ENCODE results near the gene FUT2.
"Not testable (repeated sequence)": the region's sequence is repeated elsewhere in the genome, so short reads cannot be mapped to it uniquely, and the experiment has no call there.

Gene FUT2

DNA sequence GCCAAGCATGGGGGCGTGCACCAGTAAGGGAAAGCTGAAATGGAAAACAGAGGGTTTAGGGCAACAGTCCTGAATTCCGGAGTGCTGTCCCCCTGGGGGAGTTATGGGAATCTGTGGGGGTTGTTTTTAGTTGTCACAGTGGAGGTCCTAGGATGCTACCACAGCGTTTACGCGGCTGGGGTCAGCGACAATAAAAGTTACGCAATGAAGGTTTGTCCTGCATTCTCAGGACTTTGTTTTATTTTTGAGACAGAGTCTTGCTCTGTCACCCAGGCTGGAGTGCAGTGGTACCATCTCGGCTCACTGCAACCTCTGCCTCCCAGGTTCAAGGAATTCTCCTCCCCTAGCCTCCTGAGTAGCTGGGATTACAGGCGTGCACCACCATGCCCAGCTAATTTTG, 2.1 kb upstream of the FUT2 start:
- H2AFZ ChIP-seq (ENCODE audit: low read depth, low read length); H3K4me1 ChIP-seq (ENCODE audit: insufficient read depth, low read length); H3K9me3 ChIP-seq (ENCODE audit: low read length); H3K4me3 ChIP-seq (ENCODE audit: low read length); H3K36me3 ChIP-seq (ENCODE audit: insufficient read depth, low read length): not testable (repeated sequence)
- H3K27me3 ChIP-seq (ENCODE audit: insufficient read depth, low read length): peaks cover 23% of the 10 kb centered on the region

DNA sequence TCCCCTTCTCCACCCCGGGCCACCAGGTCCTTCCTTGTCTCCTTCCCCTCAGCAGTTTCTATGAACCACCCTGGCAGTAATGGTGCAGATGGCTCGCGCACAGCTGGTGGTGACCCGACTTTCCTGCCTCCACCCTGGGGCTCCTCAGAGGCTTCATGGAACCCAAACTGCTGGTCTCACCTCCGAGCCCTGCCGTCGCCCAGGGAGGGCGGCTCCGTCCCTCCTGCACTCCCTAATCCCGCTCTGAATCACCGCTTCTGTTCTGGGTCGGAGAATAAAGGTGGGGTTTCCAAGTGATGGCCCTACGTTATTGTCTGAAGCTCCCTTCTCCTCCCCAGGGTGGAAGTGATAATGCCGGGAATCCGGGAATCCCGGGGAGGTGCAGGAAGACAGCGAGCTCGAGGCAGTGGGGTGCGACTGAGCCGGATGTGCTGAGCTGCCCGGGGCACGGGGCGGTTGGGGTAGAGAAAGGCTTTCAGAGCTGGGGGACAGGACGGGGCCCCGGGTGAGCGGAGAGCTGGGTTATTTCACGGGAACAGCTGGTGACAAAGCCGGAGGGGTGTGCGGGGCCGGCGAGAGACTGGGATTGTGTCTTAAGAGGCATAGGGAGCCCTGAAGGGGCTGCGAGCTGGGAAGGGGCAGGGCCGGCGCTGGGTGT, 711 bp downstream of the FUT2 start:
- no peaks in the 10 kb centered on the region for H3K4me1 ChIP-seq (ENCODE audit: insufficient read depth, low read length)
- H2AFZ ChIP-seq (ENCODE audit: low read depth, low read length): no peak overlapping the region
- H3K4me3 ChIP-seq (ENCODE audit: low read length): no peak overlapping the region
- peaks cover 23% of the 10 kb centered on the region for H3K27me3 ChIP-seq (ENCODE audit: insufficient read depth, low read length)
- H3K36me3 ChIP-seq (ENCODE audit: insufficient read depth, low read length): no peaks in the 10 kb centered on the region
- no peaks in the 10 kb centered on the region for H3K9me3 ChIP-seq (ENCODE audit: low read length)

DNA sequence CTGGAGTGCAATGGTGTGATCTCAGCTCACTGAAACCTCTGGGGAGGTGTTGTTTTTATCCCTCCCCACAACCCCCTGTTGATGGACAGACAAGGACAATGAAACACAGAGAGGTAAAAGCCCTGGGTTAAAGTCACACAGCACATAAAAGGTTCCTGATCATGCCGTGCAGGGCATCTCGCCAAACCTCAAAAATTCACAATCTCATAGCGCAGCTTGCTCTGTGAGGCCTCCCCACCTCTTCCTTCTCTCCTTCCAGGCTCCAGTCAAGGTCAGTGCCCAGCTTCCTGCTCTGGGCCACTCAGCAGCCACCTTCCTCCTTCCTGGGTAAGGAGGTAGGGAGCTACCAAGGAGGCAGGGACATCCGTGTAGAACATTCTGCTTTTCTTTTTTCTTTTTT, 2.3 kb downstream of the FUT2 start:
- H3K27me3 ChIP-seq (ENCODE audit: insufficient read depth, low read length): peaks cover 23% of the 10 kb centered on the region
- peaks cover 3% of the 10 kb centered on the region for H3K9me3 ChIP-seq (ENCODE audit: low read length)
- no peaks in the 10 kb centered on the region for H3K4me1 ChIP-seq (ENCODE audit: insufficient read depth, low read length)
- H2AFZ ChIP-seq (ENCODE audit: low read depth, low read length): no peak overlapping the region
- no peak overlapping the region for H3K4me3 ChIP-seq (ENCODE audit: low read length)
- no peaks in the 10 kb centered on the region for H3K36me3 ChIP-seq (ENCODE audit: insufficient read depth, low read length)

DNA sequence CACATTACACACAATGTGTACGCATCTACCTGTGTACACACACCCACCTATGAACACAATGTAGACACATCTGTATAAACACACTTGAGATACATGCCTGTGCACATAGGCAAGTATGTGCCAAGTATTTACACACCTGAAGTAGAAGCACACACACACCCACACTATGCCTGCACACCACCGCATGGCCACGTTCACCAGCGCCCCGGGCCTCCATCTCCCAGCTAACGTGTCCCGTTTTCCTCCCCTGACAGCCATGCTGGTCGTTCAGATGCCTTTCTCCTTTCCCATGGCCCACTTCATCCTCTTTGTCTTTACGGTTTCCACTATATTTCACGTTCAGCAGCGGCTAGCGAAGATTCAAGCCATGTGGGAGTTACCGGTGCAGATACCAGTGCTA, 6.9 kb downstream of the FUT2 start:
- Histone ChIP-seq H3K4me3 (ENCODE audit: low read length) (no peak overlapping the region), H3K27me3 (ENCODE audit: insufficient read depth, low read length) (no peaks in the 10 kb centered on the region), H2AFZ (ENCODE audit: low read depth, low read length) (no peak overlapping the region), H3K36me3 (ENCODE audit: insufficient read depth, low read length) (no peaks in the 10 kb centered on the region), H3K4me1 (ENCODE audit: insufficient read depth, low read length) (no peaks in the 10 kb centered on the region), H3K9me3 (ENCODE audit: low read length) (peaks cover 8% of the 10 kb centered on the region)

DNA sequence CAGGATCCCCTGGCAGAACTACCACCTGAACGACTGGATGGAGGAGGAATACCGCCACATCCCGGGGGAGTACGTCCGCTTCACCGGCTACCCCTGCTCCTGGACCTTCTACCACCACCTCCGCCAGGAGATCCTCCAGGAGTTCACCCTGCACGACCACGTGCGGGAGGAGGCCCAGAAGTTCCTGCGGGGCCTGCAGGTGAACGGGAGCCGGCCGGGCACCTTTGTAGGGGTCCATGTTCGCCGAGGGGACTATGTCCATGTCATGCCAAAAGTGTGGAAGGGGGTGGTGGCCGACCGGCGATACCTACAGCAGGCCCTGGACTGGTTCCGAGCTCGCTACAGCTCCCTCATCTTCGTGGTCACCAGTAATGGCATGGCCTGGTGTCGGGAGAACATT, 7.5 kb downstream of the FUT2 start:
- Histone ChIP-seq H3K27me3 (ENCODE audit: insufficient read depth, low read length) (no peaks in the 10 kb centered on the region), H3K36me3 (ENCODE audit: insufficient read depth, low read length) (no peaks in the 10 kb centered on the region), H3K4me3 (ENCODE audit: low read length) (no peak overlapping the region), H3K9me3 (ENCODE audit: low read length) (peaks cover 8% of the 10 kb centered on the region), H3K4me1 (ENCODE audit: insufficient read depth, low read length) (no peaks in the 10 kb centered on the region), H2AFZ (ENCODE audit: low read depth, low read length) (no peak overlapping the region)

DNA sequence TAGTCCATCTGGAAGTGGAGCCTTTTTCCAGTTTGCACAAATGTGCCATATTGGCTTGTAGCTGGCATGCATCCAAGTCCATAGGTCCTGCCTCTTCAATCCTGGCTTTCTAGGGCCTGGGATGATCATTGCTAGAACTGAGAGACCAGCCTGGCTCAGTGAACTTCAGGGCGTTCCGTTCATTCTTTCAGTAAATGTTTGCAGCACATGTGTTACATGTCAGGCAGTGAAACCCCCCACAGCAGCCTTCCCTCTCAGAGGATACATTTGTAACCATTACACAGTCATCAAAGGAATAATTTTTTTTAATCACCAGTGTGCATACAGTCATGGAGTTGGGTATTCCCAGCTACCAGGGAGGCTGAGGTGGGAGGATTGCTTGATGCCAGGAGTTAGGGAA, 9.7 kb downstream of the FUT2 start:
- Histone ChIP-seq H3K4me1 (ENCODE audit: insufficient read depth, low read length) (no peaks in the 10 kb centered on the region), H3K36me3 (ENCODE audit: insufficient read depth, low read length) (no peaks in the 10 kb centered on the region), H3K27me3 (ENCODE audit: insufficient read depth, low read length) (no peaks in the 10 kb centered on the region), H3K4me3 (ENCODE audit: low read length) (no peak overlapping the region), H3K9me3 (ENCODE audit: low read length) (peaks cover 8% of the 10 kb centered on the region), H2AFZ (ENCODE audit: low read depth, low read length) (no peak overlapping the region)

DNA sequence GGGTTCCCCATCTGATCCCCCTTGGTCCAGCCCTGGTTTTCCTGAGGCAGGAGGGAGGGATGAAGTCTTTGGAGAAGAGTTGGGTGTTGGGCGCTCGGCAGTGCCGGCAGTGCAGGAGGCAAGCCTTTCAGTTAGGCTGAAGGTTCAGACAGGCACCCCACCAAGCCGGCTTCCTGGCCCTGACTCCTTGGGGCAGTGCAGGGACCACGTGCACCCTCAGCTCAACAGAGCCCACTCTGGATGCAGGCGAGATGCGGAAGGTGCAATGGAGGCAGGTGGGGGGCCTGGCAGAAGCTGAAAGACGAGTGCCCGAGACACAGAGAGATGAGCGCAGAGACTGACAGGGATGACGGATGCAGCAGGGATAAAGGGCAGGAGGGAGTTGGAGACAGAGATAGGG, 12.7 kb downstream of the FUT2 start:
- no peak overlapping the region for H2AFZ ChIP-seq (ENCODE audit: low read depth, low read length)
- H3K27me3 ChIP-seq (ENCODE audit: insufficient read depth, low read length): no peaks in the 10 kb centered on the region
- no peaks in the 10 kb centered on the region for H3K36me3 ChIP-seq (ENCODE audit: insufficient read depth, low read length)
- peaks cover 6% of the 10 kb centered on the region for H3K4me1 ChIP-seq (ENCODE audit: insufficient read depth, low read length)
- peaks cover 3% of the 10 kb centered on the region for H3K9me3 ChIP-seq (ENCODE audit: low read length)
- no peak overlapping the region for H3K4me3 ChIP-seq (ENCODE audit: low read length)

DNA sequence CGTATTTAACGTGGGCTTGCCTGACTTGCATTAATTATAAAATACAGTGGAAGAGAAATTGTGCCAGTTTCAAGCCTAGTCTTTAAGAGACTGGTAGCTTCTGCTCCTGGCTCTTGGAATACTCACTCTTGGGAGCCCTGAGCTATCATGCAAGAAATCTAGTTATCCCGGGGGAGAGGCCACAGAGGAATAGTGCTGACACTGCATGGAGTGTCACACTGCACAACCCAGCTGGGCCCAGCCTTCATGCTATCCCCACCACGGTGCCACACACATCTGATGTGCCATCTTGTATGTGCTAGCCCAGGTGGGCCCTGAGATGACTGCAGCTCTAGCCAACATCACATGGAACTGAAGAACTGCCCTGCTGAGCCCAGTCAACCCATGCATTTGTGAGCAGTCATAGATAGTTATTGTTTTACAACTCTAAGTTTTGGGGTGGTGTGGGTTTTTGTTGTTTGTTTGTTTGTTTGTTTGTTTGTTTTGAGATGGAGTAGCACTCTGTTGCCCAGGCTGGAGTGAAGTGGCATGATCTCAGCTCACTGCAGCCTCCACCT, 15.4 kb downstream of the FUT2 start:
- Histone ChIP-seq H3K4me3 (ENCODE audit: low read length) (no peak overlapping the region), H3K9me3 (ENCODE audit: low read length) (no peaks in the 10 kb centered on the region), H3K4me1 (ENCODE audit: insufficient read depth, low read length) (peaks cover 11% of the 10 kb centered on the region), H2AFZ (ENCODE audit: low read depth, low read length) (no peak overlapping the region), H3K27me3 (ENCODE audit: insufficient read depth, low read length) (no peaks in the 10 kb centered on the region), H3K36me3 (ENCODE audit: insufficient read depth, low read length) (no peaks in the 10 kb centered on the region)

DNA sequence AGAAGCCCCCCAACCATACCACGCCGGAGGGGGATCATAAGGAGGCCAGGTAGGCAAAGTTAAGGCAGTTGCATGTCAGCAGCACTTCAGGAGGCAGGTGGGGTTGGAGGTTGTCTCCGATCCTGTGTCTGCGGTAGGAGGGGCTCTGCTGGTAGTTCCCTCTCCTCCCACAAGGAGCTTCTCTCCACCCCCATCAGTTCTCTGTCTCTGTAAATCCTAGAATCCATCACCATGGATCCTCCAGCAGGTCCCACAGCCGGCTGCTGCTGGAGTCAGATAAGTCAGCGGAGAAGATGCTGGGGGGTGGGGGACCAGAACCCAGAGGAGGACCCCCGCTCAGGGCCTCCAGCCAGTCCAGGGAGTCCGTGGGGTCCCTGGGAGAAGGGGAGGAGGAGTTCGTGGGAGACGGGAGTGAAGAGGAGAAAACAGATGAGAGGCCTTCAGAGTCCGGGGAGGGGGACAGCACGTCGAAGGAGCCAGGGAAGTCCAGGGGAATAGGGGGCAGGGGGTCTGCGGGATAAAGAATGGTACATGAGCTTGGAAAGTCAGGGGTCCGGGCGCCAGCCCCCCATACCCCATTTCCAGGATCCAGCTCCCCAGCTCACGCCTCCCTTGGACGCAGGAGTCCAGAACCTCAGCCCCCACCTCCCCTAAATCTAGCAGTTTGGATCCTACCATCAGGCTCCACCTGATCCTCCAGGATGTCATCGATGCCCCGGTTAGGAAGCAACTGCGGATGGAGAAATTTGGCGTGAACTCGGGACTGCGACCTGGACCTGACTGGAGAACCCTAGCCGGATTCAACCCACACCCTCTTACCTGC, 17.5 kb downstream of the FUT2 start:
- peak overlapping the region; percentile 70 for H2AFZ ChIP-seq (ENCODE audit: low read depth, low read length)
- H3K4me3 ChIP-seq (ENCODE audit: low read length): peak overlapping the region; percentile 63

DNA sequence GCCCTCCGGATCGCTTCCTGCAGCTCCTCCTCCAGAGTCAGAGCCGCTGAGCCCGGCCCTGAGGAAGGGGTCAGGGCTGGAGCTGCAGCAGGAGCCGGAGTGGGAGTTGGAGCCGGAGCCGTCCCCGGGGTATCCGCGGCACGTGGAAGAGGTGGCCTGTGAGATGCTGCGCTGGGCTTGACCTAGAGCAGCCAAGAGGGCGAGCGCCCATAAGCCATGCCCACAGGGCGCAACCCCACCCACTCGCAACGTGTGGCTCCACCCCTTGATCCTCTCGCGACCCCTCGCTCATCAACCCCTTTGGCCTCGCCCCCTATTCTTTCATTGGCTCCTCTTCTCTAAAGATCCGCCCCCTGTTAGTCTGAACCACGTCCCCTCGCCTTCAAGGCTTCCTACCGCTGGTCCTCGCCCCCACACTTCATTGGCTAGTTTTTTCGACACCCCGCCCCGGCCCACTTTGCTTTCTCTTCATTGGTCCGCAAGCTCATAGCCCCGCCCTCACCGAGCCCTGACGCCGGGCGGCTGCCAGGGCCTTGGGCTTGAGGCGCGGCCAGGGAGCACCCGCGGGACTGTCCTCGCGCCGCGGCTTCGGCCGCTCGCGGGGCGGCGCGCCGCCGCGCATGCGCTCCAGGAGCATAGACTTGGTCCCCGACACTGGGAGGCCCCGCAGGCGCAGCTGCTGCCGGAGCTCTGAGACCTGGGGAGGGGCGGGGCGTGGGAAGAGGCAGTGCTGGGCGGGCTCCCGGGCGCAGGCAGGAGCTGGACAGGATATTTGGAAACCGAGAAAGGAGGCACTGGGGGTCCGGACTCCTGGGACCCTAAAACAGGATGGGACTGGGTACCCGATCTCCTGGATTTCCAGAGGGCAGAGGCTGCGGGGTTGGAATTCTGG, 18.3 kb downstream of the FUT2 start:
- Histone ChIP-seq H3K36me3 (ENCODE audit: insufficient read depth, low read length) (no peaks in the 10 kb centered on the region), H3K9me3 (ENCODE audit: low read length) (no peaks in the 10 kb centered on the region), H3K4me1 (ENCODE audit: insufficient read depth, low read length) (peaks cover 25% of the 10 kb centered on the region), H3K4me3 (ENCODE audit: low read length) (peak overlapping the region; percentile 69), H2AFZ (ENCODE audit: low read depth, low read length) (peak overlapping the region; percentile 82), H3K27me3 (ENCODE audit: insufficient read depth, low read length) (no peaks in the 10 kb centered on the region)

More for the DNA sequence above, 17.5 kb downstream of the FUT2 start:
- no peaks in the 10 kb centered on the region for H3K36me3 ChIP-seq (ENCODE audit: insufficient read depth, low read length)
- no peaks in the 10 kb centered on the region for H3K9me3 ChIP-seq (ENCODE audit: low read length)
- H3K27me3 ChIP-seq (ENCODE audit: insufficient read depth, low read length): no peaks in the 10 kb centered on the region
- H3K4me1 ChIP-seq (ENCODE audit: insufficient read depth, low read length): peaks cover 17% of the 10 kb centered on the region

DNA sequence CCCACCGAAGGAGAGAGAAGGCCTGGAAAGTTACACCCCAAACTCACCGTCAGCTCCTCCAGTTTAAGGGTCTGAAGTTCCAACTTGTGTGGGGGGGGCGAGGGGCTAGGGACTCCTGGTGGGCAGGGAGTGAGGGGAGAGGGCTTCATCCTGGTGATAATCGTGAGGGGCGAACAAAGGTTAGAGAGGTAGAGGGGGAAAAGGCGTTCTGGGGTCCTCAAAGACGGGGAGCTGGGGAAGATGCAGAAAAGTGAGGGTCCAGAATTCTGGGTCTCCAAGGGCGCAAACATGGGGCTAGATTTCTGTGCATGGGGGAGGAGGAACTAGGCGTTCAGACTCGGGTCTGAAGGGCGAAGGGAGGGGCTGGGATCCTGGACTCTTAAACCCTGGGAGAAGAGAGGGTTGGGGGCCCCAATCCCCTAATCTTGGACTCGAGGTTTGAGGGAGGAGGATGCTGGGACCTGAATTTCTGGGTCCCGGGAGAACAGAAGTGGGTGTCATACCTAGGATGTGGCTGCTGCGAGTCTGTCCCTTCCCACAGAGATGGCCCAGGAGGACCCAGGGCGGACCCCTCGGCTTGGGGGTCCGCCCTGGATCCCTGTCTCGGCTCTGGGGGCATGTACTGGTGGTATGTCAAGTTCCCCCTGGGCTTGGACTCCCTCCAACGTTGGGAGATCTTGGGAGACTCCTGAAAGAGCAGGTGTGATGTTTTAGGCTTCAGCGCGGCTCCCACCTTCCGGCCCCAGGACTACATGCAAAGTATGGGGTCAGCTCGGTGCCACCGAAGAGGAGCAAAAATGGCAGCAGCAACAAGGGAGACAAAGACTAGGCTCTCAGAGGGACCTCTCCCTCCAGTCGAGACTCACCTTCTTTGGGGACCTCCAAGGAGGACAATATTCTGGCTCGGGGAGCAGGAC, 19.2 kb downstream of the FUT2 start:
- Histone ChIP-seq H3K9me3 (ENCODE audit: low read length) (no peaks in the 10 kb centered on the region), H2AFZ (ENCODE audit: low read depth, low read length) (peak overlapping the region; percentile 82), H3K27me3 (ENCODE audit: insufficient read depth, low read length) (no peaks in the 10 kb centered on the region), H3K4me3 (ENCODE audit: low read length) (peak overlapping the region; percentile 69), H3K36me3 (ENCODE audit: insufficient read depth, low read length) (no peaks in the 10 kb centered on the region), H3K4me1 (ENCODE audit: insufficient read depth, low read length) (peaks cover 31% of the 10 kb centered on the region)

DNA sequence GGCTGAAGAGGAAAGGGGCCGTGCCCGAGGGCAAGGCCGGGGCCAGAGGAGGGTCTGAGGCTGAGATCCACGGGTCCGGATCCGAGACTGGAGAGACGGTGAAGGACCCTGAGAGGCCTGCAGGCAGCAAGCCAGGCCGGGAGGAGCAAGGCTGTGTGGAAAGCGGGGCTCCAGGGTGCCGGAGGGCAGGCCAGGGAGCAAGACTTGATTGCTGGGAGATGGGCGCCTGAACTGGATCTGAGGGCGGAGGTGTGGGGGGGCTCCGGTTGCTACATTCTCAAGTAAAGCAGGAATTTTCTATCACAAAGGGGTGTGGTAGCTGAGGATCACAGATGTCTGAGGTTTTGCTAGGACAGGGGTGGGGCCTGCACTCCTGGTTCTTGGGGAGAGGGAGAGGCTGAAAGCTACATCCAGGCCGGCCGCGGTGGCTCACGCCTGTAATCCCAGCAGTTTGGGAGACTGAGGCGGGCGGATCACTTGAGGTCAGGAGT, 20.0 kb downstream of the FUT2 start:
- Histone ChIP-seq H3K36me3 (ENCODE audit: insufficient read depth, low read length) (no peaks in the 10 kb centered on the region), H2AFZ (ENCODE audit: low read depth, low read length) (no peak overlapping the region), H3K9me3 (ENCODE audit: low read length) (no peaks in the 10 kb centered on the region), H3K27me3 (ENCODE audit: insufficient read depth, low read length) (no peaks in the 10 kb centered on the region), H3K4me3 (ENCODE audit: low read length) (no peak overlapping the region), H3K4me1 (ENCODE audit: insufficient read depth, low read length) (peaks cover 33% of the 10 kb centered on the region)
